Measurements from ENCODE around the gene NCAM2.

DNA sequence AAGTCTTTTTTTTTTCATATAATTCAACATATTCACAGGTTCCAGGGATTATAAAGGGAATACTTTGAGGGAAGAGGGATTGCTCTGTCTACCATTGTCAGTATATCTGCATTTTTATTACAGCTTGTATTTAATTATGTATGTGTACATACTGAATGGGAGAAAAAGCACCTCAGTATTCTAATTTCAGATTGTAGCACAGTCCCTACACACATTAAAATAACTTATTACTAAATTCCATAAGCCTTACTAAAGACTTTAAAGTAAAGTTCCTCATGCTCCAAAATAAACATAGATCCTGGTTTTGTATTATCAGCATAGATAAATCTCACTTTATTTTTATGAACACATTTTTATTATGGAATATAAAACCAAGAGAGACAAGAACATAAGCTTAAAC is 134.2 kb downstream of the NCAM2 start:
- TF ChIP-seq CTCF (IDR thresholded peaks at IDR 0.05; ENCODE audit: insufficient read depth, low read length) (no peak), GABPA (IDR thresholded peaks at IDR 0.05; ENCODE audit: low read depth) (no peak), POLR2AphosphoS5 (IDR thresholded peaks at IDR 0.05; ENCODE audit: low read depth) (no peak), SPI1 (IDR thresholded peaks at IDR 0.05; ENCODE audit: borderline replicate concordance, low read depth) (no peak), REST (IDR thresholded peaks at IDR 0.05; ENCODE audit: insufficient replicate concordance, low read depth) (no peak)

Measured in HL-60 (cell line).